Neural progenitor cell (in vitro differentiated cells): ENCODE results near the gene LRRC7. TPM values are rescaled to one million over a fixed set of nuclear protein-coding genes. Genes with fewer than 3 reads are reported as not detected.

Experiments used
- DNase-seq: peaks from one replicate; pipeline ENCODE4 v3.0.0-alpha.2; 2016; ENCODE audit warnings: low spot score
- H2AFZ ChIP-seq: fragments of 200-600 bp; sonication (generic); replicated peaks from 2 replicates; pipeline ENCODE4 v1.6.1; 2016; ENCODE audit warnings: antibody characterized with exemption
- H3F3A ChIP-seq: fragments of 200-600 bp; sonication (generic); 2 replicates; pipeline ENCODE4 v1.6.1; 2016; ENCODE audit warnings: antibody characterized with exemption, low read depth
- H3K27ac ChIP-seq: fragments of 200-600 bp; sonication (generic); 2 replicates; pipeline ENCODE4 v1.5.1; 2016; ENCODE audit warnings: mild to moderate bottlenecking
- H3K27me3 ChIP-seq: fragments of 200-600 bp; sonication (generic); 2 replicates; pipeline ENCODE4 v1.6.1; 2016; ENCODE audit warnings: mild to moderate bottlenecking, moderate library complexity
- H3K36me3 ChIP-seq: fragments of 200-600 bp; sonication (generic); 2 replicates; pipeline ENCODE4 v1.5.1; 2016
- H3K4me1 ChIP-seq: fragments of 200-600 bp; sonication (generic); 2 replicates; pipeline ENCODE4 v1.6.1; 2016; ENCODE audit warnings: mixed run types
- H3K4me2 ChIP-seq: fragments of 200-600 bp; sonication (generic); 2 replicates; pipeline ENCODE4 v1.6.1; 2016
- H3K4me3 ChIP-seq: fragments of 200-600 bp; sonication (generic); 2 replicates; pipeline ENCODE4 v1.5.1; 2016
- H3K79me2 ChIP-seq: fragments of 200-600 bp; sonication (generic); 2 replicates; pipeline ENCODE4 v1.6.1; 2016; ENCODE audit warnings: low read depth
- H3K9ac ChIP-seq: fragments of 200-600 bp; sonication (generic); 2 replicates; pipeline ENCODE4 v1.6.1; 2016
- H3K9me3 ChIP-seq: fragments of 200-600 bp; sonication (generic); 2 replicates; pipeline ENCODE4 v1.5.1; 2016; ENCODE audit warnings: low read depth
- H4K20me1 ChIP-seq: fragments of 200-600 bp; sonication (generic); 2 replicates; pipeline ENCODE4 v1.6.1; 2016; ENCODE audit warnings: low read depth
- H3K27ac Mint-ChIP-seq: 3 replicates; pipeline ENCODE4 v1.8.0; 2021; ENCODE audit warnings: mixed read lengths
- H3K27me3 Mint-ChIP-seq: 2 replicates; pipeline ENCODE4 v1.8.0; 2022; ENCODE audit warnings: low read depth, mild to moderate bottlenecking, inconsistent platforms, moderate library complexity, mixed read lengths; ENCODE audit not compliant: insufficient read depth
- H3K36me3 Mint-ChIP-seq: 3 replicates; pipeline ENCODE4 v1.8.0; 2021; ENCODE audit warnings: mixed read lengths
- H3K4me1 Mint-ChIP-seq: 3 replicates; pipeline ENCODE4 v1.8.0; 2021; ENCODE audit warnings: mixed read lengths
- H3K4me3 Mint-ChIP-seq: 3 replicates; pipeline ENCODE4 v1.8.0; 2021; ENCODE audit warnings: mild to moderate bottlenecking, moderate library complexity, mixed read lengths
- H3K9me3 Mint-ChIP-seq: 3 replicates; pipeline ENCODE4 v1.8.0; 2020; ENCODE audit warnings: mixed read lengths
- CTCF ChIP-seq: fragments of 200-600 bp; sonication (generic); IDR thresholded peaks from 2 replicates; pipeline ENCODE4 v1.5.1; 2017; ENCODE audit warnings: antibody characterized with exemption, mild to moderate bottlenecking
- EZH2 ChIP-seq: fragments of 200-600 bp; sonication (generic); IDR thresholded peaks from 2 replicates; pipeline ENCODE4 v1.6.1; 2017; ENCODE audit warnings: antibody characterized with exemption, mild to moderate bottlenecking, moderate library complexity
- EZH2phosphoT487 ChIP-seq: fragments of 200-600 bp; sonication (generic); IDR thresholded peaks from 2 replicates; pipeline ENCODE4 v1.6.1; 2017; ENCODE audit warnings: antibody characterized with exemption
- total RNA-seq: library from RNA; depleted of rRNA; stranded (reverse); fragments of >200 nt; gene quantifications from 2 replicates; pipeline ENCODE4 v1.2.3, GENCODE V29; 2015; ENCODE audit warnings: low replicate concordance

Gene LRRC7
- total RNA-seq, 1 donor from 2014 or later, result not detected

GRCh38 chr1:69528376-69528775 is 39.3 kb upstream of the LRRC7 start:
- Histone ChIP-seq H2AFZ (no peak overlapping the region), H3K4me3 (no peak overlapping the region), H4K20me1 (no peaks in the 10 kb centered on the region), H3K9me3 (no peaks in the 10 kb centered on the region), H3K4me2 (no peak overlapping the region), H3K27ac (no peak overlapping the region), H3K36me3 (no peaks in the 10 kb centered on the region), H3K79me2 (no peaks in the 10 kb centered on the region), H3F3A (no peaks in the 10 kb centered on the region), H3K27me3 (no peaks in the 10 kb centered on the region), H3K9ac (no peak overlapping the region), H3K4me1 (no peaks in the 10 kb centered on the region)
- Mint-ChIP-seq H3K27ac (no peak overlapping the region), H3K9me3 (no peaks in the 10 kb centered on the region), H3K4me1 (no peaks in the 10 kb centered on the region), H3K36me3 (no peaks in the 10 kb centered on the region), H3K27me3 (no peaks in the 10 kb centered on the region), H3K4me3 (no peak overlapping the region)
- no peak for DNase-seq
- TF ChIP-seq EZH2 (no peak), CTCF (no peak), EZH2phosphoT487 (no peak)

GRCh38 chr1:69533343-69533742 is 34.4 kb upstream of the LRRC7 start:
- H3K9me3 ChIP-seq, result no peaks in the 10 kb centered on the region
- no peak for DNase-seq
- H3K27me3 ChIP-seq, result no peaks in the 10 kb centered on the region
- Mint-ChIP-seq H3K4me3 (no peak overlapping the region), H3K27ac (no peak overlapping the region), H3K36me3 (no peaks in the 10 kb centered on the region), H3K9me3 (no peaks in the 10 kb centered on the region), H3K27me3 (no peaks in the 10 kb centered on the region), H3K4me1 (no peaks in the 10 kb centered on the region)
- no peak overlapping the region for H2AFZ ChIP-seq
- no peaks in the 10 kb centered on the region for H3K36me3 ChIP-seq
- no peaks in the 10 kb centered on the region for H3K4me1 ChIP-seq
- H3K4me3 ChIP-seq, result no peak overlapping the region
- H3K4me2 ChIP-seq, result no peak overlapping the region
- H3K79me2 ChIP-seq, result no peaks in the 10 kb centered on the region
- no peak overlapping the region for H3K9ac ChIP-seq
- TF ChIP-seq CTCF, result no peak
- no peak for TF ChIP-seq EZH2
- no peak for TF ChIP-seq EZH2phosphoT487
- no peaks in the 10 kb centered on the region for H4K20me1 ChIP-seq
- H3F3A ChIP-seq, result no peaks in the 10 kb centered on the region
- H3K27ac ChIP-seq, result no peak overlapping the region

GRCh38 chr1:69534829-69535228 is 32.9 kb upstream of the LRRC7 start:
- TF ChIP-seq CTCF, result no peak
- no peak for TF ChIP-seq EZH2phosphoT487
- TF ChIP-seq EZH2, result no peak
- Histone ChIP-seq H2AFZ (no peak overlapping the region), H3K9ac (no peak overlapping the region), H3K27me3 (no peaks in the 10 kb centered on the region), H3K4me1 (no peaks in the 10 kb centered on the region), H3K79me2 (no peaks in the 10 kb centered on the region), H3K36me3 (no peaks in the 10 kb centered on the region), H3K4me2 (no peak overlapping the region), H4K20me1 (no peaks in the 10 kb centered on the region), H3K4me3 (no peak overlapping the region), H3F3A (no peaks in the 10 kb centered on the region), H3K27ac (no peak overlapping the region), H3K9me3 (no peaks in the 10 kb centered on the region)
- Mint-ChIP-seq H3K9me3 (no peaks in the 10 kb centered on the region), H3K36me3 (no peaks in the 10 kb centered on the region), H3K27ac (no peak overlapping the region), H3K27me3 (no peaks in the 10 kb centered on the region), H3K4me1 (no peaks in the 10 kb centered on the region), H3K4me3 (no peak overlapping the region)
- DNase-seq, result no peak

GRCh38 chr1:69535490-69535889 is 32.2 kb upstream of the LRRC7 start:
- Mint-ChIP-seq H3K27ac (no peak overlapping the region), H3K4me3 (no peak overlapping the region), H3K4me1 (no peaks in the 10 kb centered on the region), H3K36me3 (no peaks in the 10 kb centered on the region), H3K9me3 (no peaks in the 10 kb centered on the region), H3K27me3 (no peaks in the 10 kb centered on the region)
- Histone ChIP-seq H3K79me2 (no peaks in the 10 kb centered on the region), H2AFZ (no peak overlapping the region), H3K9me3 (no peaks in the 10 kb centered on the region), H3K27ac (no peak overlapping the region), H3K4me3 (no peak overlapping the region), H4K20me1 (no peaks in the 10 kb centered on the region), H3K4me2 (no peak overlapping the region), H3K4me1 (no peaks in the 10 kb centered on the region), H3K36me3 (no peaks in the 10 kb centered on the region), H3K9ac (no peak overlapping the region), H3F3A (no peaks in the 10 kb centered on the region), H3K27me3 (no peaks in the 10 kb centered on the region)
- TF ChIP-seq EZH2phosphoT487 (no peak), EZH2 (no peak), CTCF (no peak)
- no peak for DNase-seq
